Measurements from ENCODE around the gene ARHGAP6. TPM values are rescaled to one million over a fixed set of nuclear protein-coding genes. Genes with fewer than 3 reads are reported as not detected.

The ARHGAP6 gene
- total RNA-seq, 1 donor from 2014 or later = 1.2 TPM

DNA sequence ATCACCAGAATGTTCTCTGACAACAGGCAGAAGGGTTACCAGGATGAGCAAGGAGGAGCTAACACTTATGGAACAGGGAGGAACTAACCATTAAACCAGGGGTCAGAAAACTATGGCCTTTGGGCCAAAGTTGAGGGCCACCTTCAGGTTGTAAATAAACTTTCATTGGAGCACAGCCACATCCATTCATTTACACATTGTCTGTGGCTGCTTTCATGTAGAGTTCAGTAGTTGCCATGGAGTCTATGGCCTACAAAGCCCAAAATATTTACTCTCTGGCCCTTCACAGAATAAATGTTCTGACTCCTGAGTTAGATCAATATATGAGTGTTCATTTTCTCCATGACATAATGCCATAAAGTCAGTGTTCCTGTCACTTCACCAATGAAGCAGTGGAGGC, 567.8 kb downstream of the ARHGAP6 start:
- Histone ChIP-seq H3K4me3 (no peak overlapping the region), H3K4me1 (no peaks in the 10 kb centered on the region), H3K79me2 (ENCODE audit: low read depth) (no peaks in the 10 kb centered on the region), H3K27ac (no peak overlapping the region), H3K27me3 (no peaks in the 10 kb centered on the region), H3K36me3 (no peaks in the 10 kb centered on the region), H3F3A (ENCODE audit: low read depth) (no peaks in the 10 kb centered on the region), H4K20me1 (ENCODE audit: low read depth) (no peaks in the 10 kb centered on the region), H3K4me2 (no peak overlapping the region), H3K9ac (no peak overlapping the region), H2AFZ (replicated peaks) (no peak overlapping the region), H3K9me3 (ENCODE audit: low read depth) (no peaks in the 10 kb centered on the region)
- Mint-ChIP-seq H3K4me3 (no peak overlapping the region), H3K9me3 (peaks cover 6% of the 10 kb centered on the region), H3K27me3 (ENCODE audit: insufficient read depth, low read depth) (peaks cover 3% of the 10 kb centered on the region), H3K36me3 (peaks cover 3% of the 10 kb centered on the region), H3K4me1 (peaks cover 17% of the 10 kb centered on the region), H3K27ac (no peak overlapping the region)
- TF ChIP-seq, protein P1, sequence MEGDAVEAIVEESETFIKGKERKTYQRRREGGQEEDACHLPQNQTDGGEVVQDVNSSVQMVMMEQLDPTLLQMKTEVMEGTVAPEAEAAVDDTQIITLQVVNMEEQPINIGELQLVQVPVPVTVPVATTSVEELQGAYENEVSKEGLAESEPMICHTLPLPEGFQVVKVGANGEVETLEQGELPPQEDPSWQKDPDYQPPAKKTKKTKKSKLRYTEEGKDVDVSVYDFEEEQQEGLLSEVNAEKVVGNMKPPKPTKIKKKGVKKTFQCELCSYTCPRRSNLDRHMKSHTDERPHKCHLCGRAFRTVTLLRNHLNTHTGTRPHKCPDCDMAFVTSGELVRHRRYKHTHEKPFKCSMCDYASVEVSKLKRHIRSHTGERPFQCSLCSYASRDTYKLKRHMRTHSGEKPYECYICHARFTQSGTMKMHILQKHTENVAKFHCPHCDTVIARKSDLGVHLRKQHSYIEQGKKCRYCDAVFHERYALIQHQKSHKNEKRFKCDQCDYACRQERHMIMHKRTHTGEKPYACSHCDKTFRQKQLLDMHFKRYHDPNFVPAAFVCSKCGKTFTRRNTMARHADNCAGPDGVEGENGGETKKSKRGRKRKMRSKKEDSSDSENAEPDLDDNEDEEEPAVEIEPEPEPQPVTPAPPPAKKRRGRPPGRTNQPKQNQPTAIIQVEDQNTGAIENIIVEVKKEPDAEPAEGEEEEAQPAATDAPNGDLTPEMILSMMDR (IDR thresholded peaks at IDR 0.05) = no peak
- no peak for TF ChIP-seq EZH2phosphoT487 (IDR thresholded peaks at IDR 0.05)
- TF ChIP-seq EZH2 (IDR thresholded peaks at IDR 0.05) = no peak
- no peak for DNase-seq (ENCODE audit: low spot score)

DNA sequence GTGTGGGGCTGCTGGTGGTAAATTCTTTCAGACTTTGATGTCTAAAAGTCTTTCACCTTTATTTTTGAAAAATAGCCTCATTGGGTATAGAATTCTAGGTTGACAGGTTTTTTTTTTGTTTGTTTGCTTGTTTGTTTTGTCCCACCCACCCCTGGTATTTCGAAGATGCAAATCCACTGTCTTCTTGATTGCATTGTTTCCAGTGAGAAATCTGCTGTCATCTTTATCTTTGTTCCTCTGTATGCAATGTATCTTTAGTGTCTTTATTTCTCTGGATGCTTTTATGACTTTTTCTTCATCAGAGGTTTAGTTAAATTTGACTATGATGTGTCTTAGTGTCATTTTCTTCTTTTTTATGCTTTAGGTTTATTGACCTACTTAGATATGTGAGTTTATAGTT, 575.9 kb downstream of the ARHGAP6 start:
- Histone ChIP-seq H3K27me3 (no peaks in the 10 kb centered on the region), H2AFZ (replicated peaks) (no peak overlapping the region), H3K79me2 (ENCODE audit: low read depth) (no peaks in the 10 kb centered on the region), H3K4me1 (no peaks in the 10 kb centered on the region), H3F3A (ENCODE audit: low read depth) (no peaks in the 10 kb centered on the region), H4K20me1 (ENCODE audit: low read depth) (no peaks in the 10 kb centered on the region), H3K4me3 (no peak overlapping the region), H3K27ac (no peak overlapping the region), H3K9ac (no peak overlapping the region), H3K4me2 (no peak overlapping the region), H3K36me3 (no peaks in the 10 kb centered on the region), H3K9me3 (ENCODE audit: low read depth) (peaks cover 6% of the 10 kb centered on the region)
- Mint-ChIP-seq H3K27me3 (ENCODE audit: insufficient read depth, low read depth) (no peaks in the 10 kb centered on the region), H3K36me3 (peaks cover 2% of the 10 kb centered on the region), H3K4me1 (no peaks in the 10 kb centered on the region), H3K27ac (no peak overlapping the region), H3K9me3 (peaks cover 25% of the 10 kb centered on the region), H3K4me3 (no peak overlapping the region)
- TF ChIP-seq EZH2 (IDR thresholded peaks at IDR 0.05) = no peak
- TF ChIP-seq, protein P1 (IDR thresholded peaks at IDR 0.05) = no peak
- TF ChIP-seq EZH2phosphoT487 (IDR thresholded peaks at IDR 0.05) = no peak
- no peak for DNase-seq (ENCODE audit: low spot score)

Small RNA genes within 50 kb of the gene (microRNA-seq; reads per million reads assigned to microRNA genes)
- gene MIR548AX = not detected

Small RNA genes within 50 kb of the gene (small RNA-seq; reads per million reads assigned to genes)
- gene MIR548AX (not detected), gene RF00019 (not detected), gene RF02271 (not detected)

Other genes with a start within 250 kb of the ARHGAP6 start
- gene MSL3, start 92.3 kb upstream of the ARHGAP6 start, total RNA-seq (ENCODE audit: low replicate concordance) = 21.9 and 33.2 TPM in 2 replicates

All from neural progenitor cell (in vitro differentiated cells).